ENCODE measurements around the gene MSANTD2.

GRCh38 chr11:124748100-124748418 lies 52.1 kb downstream of the MSANTD2 start:
- TF ChIP-seq GATA2 (IDR thresholded peaks at IDR 0.05; ENCODE audit: low read depth, low read length) (no peak), GATA3 (IDR thresholded peaks at IDR 0.05; ENCODE audit: low read depth, low read length) (no peak)

Measured in SH-SY5Y (cell line).